GM03348 (cell line): ENCODE measurements around the gene CCNK.

ENCODE experiments used
- DNase-seq: peaks from one replicate; pipeline ENCODE4 v3.0.0; 2012; ENCODE audit warnings: low spot score

Gene CCNK

GRCh38 chr14:99507860-99508640 is 26.8 kb downstream of the CCNK start:
- no peak for DNase-seq

DNA sequence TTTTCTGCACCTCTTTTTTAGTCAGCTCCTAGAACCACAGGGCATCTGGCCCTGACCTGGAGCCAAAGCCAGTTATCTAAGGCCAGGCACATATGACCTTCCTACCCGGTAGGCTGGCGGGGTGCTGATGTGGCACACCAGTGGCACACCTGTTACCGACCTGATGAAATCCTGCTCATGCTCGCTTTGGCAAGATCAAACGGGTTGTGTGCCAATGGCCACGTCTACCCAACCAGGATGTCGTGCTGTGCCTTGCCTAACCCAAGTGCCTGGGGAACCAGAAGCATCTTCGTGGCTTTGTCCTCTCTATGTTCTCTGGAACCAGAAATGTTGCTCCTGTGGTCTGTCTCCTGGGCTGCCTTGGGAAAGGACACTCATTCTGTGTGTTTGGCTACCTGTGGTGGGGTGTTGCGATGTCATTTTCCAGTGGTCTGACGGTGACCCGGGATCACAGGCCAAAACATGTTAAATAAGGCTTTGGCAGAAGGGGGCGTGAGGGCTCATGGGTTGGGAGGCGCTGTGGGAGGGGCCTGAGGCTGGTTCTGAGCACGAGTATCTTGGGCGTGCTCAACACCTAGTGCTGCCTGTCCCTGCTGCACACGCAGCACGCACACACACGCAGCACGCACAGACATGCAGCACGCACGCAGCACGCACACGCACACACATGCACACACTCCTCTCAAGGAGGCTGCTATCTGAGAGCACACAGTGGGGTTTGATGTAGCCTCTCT is 27.9 kb downstream of the CCNK start:
- no peak for DNase-seq

DNA sequence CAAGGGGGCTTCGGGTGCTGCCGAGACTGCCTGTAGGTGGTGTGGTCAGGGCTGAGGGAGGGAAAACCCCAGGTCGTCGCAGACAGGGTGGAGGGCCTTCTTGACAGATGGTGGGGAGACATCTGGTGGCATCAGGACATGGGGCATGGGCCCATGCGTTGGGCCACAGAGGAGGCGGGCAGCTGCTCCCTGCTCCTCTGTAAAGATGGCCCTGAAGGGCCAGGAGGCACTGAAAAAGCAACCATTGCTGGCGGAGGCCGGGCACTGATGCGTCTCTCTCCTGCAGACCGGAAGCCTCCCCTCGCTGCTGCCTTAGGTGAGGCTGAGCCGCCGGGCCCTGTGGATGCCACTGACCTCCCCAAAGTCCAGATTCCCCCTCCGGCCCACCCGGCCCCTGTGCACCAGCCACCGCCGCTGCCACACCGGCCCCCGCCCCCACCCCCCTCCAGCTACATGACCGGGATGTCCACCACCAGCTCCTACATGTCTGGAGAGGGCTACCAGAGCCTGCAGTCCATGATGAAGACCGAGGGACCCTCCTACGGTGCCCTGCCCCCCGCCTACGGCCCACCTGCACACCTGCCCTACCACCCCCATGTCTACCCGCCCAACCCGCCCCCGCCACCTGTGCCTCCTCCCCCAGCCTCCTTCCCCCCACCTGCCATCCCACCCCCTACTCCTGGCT is 28.8 kb downstream of the CCNK start:
- no peak for DNase-seq

- DNase-seq = no peak
These were observed 29.4 kb downstream of the CCNK start for GRCh38 chr14:99510556-99511139.

DNA sequence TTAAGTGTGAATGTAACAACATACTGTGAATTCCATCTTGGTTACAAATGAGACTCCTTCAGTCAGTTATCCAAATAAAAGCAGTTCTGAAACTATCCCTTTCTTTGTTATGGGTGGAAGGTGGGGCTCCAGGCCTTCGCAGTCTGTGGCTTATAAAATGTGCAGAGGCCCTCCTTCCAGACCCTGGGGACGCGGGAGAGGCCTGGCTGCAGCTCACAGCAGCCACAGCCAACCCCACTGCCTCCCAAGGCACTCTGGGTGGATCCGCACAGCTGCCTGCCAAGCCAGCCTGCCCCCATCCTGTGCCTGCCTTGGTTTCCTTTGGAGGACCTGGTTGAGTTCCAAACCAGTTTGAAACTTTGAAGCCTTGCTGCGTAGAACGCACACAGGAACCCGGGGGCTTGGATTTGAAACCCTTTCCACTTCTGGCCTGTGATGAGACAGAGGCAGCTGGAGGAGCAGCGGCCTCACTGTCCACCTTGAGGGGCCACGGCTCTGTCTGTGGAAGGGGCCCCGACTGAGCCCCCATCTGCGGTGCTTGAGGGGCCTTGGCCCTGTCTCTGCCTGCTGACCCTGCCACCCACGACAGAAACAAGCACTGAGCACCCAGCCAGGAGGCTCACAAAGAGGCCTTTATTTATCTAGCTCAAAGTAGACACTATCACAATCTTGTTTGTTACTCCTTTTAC is 30.4 kb downstream of the CCNK start:
- DNase-seq = peak; percentile 49

- no peak for DNase-seq
These were observed 30.9 kb downstream of the CCNK start for GRCh38 chr14:99512110-99512449.

DNA sequence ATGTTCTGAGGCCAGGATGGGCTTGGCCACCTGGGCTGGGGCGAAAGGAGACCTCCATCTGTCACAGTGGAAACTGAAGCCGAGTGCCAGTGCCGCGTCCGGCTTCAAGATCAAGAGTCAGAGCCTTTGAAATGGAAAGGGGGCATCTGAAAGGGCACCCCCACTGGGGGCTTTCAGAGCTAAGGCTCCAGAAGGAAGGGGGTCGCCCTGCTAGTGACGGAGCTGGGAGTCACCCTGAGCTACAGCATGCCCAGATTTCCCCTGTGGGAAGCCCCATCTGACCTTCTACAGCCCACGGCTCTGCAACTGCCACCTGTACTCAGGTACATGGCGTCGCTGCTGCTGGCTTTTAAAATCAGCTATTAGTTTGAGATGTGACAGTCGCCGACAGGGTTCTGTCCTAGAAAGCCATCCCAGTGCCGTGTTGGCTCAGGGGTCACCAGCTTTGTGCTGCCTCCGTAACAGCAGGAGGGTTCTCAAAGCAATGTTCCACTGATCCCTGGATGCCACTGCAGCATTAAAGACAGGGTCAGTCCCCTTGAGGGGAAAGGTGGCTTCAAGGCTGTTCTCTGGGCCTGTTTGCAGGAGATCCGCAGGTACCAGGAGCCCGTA is 31.5 kb downstream of the CCNK start:
- DNase-seq = no peak

DNA sequence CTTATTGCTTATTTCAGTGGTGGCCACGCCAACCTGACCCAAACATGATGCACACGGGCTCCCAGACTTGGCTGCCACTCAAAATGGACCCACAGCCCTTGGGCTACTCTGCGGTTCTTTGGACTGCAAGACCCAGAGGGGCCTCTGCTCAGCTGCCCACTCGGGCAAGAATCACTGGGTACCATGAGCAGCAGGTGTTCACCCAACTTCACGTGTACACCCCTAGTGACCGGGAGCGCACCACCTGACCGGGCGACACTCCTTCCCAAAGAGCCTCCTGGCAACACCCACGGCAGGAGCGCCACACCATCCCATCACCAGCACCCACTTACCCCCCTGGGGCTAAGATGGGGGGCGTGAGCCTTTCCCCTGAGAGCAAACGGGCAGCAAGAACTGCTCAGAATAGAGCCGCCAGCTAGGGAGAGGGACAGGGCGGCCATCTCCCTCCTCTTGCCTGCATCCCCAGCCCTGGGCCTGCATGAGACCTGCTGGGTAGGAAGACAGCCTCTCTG is 32.0 kb downstream of the CCNK start:
- DNase-seq = no peak

- no peak for DNase-seq
These were observed 32.8 kb downstream of the CCNK start for GRCh38 chr14:99513946-99514551.

DNA sequence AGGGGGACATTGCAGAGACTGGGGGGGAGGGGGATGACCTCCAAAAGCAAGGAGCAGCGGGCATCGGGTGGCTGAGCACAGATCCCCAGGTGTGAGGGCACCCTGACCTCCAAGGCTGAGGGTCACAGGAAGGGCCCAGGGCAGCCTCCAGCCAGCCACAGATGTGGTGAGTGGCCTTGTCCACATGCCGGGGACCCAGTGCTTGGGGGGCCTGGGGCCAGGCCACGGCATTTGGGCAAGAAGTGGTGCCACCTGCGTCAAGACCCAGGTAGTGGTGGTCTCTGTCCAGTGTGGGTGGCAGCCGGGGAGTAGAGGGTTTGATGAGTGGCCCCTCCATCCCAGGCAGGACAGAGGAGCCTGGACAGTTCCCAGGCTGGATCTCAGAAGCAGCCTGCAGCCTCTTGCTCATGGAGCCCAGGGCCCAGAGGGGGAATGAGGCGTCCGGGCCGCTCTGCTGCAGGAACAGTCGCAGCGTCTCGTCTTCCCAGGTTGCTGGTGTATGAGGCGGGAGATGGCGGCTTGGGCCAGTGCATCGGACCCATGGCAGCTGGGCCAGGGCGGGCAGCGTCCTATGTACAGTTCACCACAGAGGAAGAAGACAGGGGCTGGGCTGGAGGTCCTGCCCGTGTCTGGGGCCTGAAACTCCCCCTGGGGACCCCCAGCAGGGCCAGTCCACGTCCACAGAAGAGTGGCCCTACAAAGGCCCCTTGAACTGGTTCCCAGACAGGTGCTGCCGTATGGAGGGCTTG is 33.5 kb downstream of the CCNK start:
- DNase-seq = no peak

- DNase-seq = no peak
These were observed 34.3 kb downstream of the CCNK start for GRCh38 chr14:99515301-99516155.

GRCh38 chr14:99516156-99516870 is 35.1 kb downstream of the CCNK start:
- no peak for DNase-seq

DNA sequence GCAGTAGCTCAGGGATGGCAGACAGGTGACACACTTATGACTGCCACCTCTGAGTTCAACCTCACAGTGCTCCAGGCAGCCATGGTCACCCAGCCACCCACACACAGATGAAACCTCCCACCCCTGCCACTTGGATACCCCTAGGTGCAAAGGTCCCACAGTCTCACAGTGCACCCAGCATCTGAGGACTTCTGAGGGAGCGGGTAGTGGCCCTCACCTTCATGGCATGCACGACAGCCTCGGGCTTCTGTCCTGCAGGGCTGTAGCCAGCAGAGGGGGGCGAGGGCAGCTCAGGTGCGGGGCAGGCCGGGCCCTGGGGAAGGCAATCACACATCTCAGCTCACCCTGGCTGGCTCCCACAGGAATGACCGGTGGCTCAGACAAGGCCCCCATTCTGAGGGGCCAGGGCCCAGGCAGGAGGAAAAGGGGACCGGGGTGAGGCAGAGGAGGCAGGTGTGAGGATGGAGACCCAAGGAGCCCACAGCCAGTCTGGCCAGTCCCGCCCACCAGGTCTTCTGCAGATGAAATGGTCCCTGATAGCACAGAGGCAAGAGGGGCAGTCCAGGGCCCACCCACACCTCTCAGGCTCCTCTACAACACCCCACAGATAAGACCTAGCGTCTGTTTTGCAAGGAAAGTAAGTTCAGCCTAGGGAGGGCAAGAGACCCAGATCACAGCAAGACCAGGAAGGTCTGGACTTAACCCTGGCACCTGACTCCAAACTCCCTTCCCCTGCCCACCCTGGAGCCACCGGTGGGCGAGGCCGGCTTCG is 35.8 kb downstream of the CCNK start:
- no peak for DNase-seq

DNA sequence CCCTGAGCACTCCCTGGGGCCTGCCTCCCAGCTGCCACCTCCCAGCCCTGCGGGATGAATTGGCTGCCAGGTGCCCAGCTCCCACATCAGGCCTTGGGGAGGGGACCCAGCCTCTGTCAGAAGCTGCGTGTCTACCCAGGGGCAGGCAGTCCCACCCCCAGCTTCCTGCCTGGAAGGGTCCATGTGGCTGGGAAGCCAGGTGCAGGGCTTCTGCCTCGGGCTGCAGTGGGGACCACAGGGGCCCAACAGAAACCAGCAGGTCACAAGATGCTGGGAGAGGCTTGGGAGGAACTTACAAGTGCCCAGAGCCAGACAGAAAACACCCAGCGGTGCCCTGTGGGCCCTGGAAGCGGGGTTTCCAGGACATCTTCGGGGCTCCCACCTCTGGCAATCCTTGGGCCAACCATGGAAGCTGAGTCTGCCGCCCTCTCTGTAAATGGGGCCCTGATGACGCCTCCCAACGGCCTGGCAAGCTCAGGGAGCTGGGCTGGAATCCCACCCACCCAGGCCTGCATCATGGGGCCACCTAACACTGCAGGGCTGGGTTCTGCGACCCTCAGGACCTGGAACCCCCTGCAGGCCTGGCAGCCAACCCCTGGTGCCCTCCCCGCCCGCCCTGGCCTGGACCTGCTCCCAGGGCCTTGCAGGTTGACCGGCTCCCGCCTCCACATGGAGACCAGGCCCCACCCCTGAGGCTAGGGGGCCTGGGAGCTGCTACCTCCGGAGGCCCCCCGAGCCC is 36.6 kb downstream of the CCNK start:
- no peak for DNase-seq

DNA sequence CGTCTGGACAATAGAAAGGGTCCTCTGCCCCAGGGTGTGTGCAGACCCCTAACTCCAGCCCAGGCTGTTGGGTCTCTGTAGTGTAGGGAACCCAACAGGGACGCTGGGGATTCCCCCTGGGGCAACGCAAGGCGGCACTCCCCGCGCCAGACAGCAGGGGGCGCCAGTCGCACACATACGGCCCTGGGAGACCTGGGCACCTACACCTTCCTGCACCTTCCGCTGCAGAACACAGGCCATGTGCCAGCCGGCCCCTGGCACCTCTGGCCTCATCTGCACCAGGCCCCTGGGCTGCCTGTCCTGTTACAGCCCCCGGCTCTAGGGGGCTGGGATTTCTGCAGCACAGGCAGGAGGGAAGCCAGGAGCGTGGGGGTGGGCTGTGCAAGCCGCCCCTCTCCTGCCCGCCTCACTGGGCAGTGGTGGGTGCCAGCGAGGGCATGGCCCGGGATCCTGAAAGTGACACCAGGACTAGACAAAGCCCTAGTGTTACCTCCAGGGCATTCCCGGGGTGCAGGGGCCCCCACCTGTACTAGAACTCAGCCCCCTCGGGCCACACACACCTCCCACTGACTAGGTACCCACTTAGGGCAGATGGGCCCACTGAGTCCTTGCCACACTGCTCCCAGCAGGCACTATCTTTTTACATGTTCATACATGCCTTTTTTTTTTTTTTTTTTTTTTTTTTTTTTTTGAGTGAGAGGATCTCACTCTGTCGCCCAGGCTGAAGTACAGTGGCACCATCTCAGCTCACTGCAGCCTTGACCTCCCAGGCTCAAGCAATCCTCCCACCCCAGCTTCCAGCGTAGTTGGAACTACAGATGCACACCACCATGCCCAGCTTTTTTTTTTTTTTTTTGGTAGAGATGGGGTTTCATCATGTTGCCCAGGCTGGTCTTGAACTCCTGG is 37.5 kb downstream of the CCNK start:
- peak; percentile 90 for DNase-seq

GRCh38 chr14:99519347-99519881 is 38.2 kb downstream of the CCNK start:
- DNase-seq = no peak
